Stimulated activated CD8-positive, alpha-beta memory T cell treated with anti-CD3 and anti-CD28 coated beads, Interleukin-15, amount 100 ng/mL, for 1 hour (primary cell): ENCODE measurements around the gene PRKCH.

ENCODE experiments used
- DNase-seq: peaks from one replicate; pipeline ENCODE4 v3.0.0-alpha.2; 2020; ENCODE audit warnings: low read depth

PRKCH gene

DNA sequence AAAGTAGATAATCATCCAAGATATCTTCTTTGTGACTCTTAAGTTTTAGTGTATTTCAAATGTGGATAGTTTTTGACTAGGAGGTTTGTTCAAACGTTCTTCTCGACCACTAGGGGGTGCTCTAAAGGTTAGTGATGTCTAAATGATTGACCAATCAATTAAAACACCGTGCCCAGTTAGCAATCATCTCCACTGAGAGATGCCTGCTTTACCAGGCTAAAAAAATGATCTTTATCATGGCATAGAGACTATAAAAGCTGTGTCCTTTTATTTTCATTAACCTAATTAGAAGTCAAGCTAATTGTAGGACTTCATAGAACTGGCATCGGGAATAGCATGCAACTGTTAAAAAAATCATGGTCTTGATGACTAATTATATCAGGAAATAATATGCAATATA is 153.9 kb downstream of the PRKCH start:
- no peak for DNase-seq

DNA sequence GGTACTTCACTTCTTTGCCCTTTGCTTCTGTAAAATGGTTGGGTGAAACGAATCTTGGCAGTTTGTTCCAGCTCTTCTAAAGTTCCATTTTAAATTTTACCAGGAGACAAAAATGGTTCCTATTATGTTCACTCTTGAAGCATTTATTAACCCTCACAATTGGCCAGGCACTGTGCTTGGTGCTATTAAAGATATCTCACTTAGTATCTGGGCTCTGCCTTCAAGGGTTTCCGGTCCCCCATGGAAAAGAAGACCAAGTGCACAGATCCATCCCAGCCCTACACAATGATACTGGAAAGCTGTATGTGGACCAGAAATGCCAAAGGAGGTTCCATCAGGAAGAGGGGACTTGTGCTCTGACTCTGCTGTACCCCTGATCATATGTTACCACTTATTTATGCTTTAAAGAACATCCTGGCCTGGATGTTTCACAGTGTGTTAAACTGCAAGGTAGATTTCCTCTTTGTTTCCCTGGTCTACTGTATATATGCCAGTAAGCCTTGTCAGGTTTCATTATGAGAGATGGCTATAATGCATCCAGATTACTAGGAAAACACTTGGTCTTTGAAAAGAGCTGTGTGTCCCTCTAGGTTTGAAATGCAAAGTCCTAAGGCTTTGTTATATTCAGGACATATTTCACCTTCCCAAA is 154.8 kb downstream of the PRKCH start:
- no peak for DNase-seq

DNA sequence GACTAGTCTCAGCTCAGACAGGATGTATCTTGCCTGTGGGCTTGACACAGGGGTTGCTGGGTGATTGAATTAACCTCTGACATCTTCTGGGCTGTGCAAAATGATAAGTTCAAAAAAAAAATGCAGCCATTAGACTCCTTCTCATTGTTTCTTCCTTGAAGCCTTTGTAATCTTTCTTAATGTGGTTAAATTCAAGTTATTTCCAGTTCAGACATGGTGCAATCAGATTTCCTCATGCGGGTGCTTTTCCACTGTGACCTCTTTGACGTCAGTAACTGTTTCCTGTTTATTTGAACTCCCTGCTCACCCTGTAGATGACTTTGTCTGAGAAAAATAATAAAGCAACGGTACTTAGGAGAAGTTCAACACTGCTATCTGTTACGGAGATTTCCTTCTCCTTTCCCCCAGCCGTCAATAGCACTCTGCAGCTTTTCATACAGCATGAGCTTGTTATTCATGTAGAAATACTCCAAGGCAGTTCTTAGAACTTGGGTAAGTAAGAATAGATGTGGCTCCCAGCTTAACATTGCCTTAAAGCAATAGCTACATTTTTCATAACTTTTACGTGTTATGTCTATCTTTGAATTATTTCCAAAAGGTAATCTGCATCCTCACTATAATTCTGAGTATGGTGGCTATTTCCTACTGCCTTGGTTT is 155.5 kb downstream of the PRKCH start:
- peak; percentile 40 for DNase-seq

DNA sequence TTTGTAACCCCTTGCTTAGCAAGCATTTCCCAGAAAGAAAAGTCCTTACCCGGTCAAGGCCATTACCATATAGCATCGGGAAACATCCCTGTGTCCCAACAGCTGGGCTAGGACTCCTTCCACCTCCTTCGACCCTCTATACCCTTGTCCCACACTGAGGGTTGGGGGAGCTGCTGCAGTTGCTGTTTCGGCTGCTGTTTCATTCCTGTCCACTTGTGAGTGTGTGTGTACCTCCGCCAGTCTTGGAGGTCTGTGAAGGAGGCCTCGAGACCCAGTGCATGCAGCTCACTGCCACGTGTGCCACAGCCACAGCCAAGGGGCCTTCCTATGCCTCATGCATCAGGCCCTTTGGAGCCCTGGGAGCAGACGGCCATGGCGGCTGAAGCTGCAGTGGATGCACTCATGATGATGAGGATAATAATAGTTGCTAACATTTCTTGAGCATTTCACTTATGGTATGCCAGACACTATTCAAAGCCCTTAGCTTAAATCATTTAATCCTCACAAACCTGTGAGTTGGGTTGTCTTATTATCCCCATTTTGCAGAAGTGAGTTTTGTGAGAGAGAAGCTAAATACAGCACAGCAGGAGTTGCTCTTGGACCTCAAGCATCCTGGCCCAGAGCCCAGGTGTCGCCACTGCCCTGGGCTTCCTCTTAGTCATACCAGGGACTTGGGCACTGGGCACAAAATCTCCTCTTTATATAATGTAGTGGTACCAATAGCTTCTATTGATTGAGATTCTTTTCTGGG is 156.5 kb downstream of the PRKCH start:
- DNase-seq = no peak

DNA sequence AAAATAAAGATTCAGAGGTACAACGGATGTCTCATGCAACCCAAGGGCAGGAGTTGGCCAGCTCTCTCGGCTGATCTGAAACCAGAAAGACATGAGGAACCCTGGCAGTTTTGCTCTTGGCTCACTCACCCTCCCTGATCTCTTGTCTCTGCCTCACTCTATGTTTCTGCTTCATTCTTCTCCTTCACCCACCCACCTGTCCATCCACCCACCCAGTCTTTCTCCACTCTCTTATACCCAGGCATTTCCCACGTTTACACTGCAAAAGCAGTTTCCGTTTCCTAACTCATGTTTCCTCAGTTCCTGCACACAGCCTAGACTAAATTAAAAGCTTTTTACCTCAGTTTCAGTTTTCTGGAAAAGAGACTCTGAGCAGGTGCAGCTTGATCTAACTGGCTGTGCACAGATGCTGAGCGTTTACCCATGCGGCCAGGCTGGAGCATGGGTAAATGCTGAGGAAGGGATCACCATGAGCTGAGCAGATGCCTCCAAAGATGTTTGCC is 157.6 kb downstream of the PRKCH start:
- DNase-seq = no peak

DNA sequence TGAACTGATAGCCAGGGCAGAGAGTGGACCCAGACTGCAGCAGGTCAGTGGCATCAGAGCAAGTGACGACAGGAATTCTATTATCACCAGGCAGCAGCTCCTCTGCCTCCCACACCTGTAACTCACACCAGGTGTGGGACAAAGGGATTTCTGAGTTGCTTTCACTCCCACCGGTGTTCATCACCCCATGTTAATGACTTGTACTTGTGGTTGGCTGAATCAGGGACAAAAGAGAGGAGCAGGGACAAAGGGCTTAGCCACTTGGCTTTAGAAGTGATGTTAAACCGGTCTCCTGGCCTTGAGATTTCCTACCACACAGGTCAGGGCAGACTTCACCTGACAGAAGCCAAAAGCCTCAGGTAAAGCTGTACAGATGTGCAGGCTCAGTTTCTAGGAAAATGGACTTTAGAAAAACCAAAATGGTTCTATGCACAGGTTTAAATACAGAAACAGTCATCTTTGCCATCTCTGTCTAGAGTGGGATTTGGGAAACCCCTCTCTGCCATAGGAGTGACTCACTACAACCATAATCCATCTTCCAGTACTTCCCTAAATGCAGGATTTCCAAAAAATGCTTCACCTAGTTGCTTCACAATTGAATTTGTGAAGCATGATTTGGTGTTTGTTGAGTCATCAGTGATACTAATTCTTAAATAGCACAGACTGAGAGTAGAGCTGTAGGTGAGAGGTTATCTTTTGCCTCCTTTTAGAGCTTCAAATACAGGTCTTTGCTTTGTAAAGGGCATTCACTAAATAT is 158.5 kb downstream of the PRKCH start:
- no peak for DNase-seq

DNA sequence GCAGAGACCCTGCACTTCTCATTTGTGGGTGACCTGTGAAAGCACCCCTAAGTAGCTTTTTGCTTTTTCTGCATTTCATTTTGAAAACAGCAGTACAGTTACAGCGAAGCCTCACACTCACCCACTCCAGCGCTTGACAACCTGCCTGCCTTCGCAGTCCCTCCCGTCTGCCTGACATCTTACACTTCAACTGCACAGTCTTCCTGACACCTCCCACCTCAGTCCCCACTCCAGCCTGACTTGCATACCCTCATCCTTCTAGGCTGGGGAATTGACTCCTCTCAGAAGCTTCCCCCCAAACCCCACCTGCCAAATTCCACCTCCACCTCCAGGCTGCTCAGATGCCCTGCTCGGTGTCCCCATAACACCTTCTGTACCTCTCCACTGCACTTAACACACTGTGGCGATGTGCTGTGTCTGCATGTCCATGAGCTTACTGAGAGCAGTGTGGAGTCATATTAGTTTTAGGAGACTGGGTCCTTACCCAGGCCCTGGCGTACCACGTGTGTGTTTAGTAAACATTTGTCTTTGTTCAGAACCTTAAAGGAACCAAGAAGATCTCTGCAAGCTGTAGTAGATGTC is 159.4 kb downstream of the PRKCH start:
- DNase-seq = no peak

DNA sequence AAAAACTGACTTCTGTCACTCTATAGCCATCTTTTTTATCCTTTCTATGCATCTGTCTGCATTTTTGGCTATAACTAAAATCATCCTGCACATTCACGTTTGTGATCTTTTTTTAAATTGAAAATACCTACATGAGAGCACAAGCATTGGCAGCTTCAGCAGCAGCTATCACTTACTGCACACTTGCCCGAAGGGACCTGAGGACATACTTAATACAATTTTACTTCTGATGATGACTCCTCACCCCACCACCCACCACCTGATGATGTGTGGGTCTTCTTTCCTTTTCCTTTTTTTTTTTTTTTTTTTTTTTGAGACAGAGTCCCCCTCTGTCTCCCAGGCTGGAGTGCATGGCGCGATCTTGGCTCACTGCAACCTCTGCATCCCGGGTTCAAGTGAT is 160.3 kb downstream of the PRKCH start:
- no peak for DNase-seq

DNA sequence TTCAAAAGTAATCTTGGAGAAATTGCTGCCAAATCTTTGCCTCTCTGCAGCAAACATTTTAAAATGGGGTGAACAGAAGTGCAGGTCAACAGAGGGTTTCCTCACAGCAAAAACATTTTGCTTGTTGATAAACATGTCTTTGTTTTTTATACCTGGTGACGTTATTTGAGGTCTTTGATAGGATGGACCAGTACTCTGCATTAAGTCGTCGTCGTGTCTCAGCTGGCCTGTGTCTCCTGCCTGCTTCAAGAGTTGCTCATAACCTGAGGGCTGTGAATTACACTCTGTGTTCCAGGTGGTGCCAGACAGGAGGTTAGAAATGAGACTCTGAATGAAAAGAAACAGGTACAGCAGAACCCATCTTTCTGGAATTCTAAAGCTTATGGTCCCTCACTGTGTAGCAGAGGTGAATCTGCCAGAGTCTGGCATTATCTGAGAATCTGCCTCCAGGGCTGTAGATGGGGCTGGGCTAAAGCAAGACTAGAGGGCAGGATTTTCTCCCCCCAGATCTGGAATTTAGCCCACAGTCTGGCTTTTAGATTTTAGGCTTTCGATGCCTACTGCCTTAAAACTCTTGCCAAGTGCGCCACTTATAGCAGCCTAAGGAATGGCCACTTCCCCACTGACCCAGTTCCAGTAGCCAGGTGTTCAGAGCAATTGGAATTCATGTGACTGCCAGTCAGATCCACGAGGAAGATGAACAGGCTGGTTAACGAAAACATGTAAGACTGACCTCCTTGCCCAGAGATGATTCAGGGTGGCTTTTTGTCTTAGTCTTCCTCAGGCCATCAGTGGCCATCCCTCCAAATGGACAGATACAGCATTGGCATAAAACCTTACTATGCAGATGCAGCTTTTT is 161.2 kb downstream of the PRKCH start:
- DNase-seq = no peak

DNA sequence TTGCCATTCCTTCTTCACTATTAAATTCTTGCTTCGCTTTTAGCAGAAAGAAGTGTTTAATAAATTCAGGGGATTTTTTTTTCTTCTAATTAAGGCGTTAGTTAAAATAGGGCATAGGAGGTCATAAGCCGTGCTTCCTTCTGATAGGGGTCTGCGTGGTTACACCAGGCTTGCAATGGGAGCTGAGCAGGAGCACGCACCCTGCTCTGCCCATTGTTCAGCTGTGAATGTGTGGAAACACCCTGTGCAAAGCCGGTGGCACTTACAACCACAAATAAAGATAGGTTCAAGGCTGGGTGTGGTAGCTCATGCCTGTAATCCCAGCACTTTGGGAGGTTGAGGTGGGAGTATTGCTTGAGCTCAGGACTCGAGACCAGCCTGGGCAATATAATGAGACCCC is 162.1 kb downstream of the PRKCH start:
- DNase-seq = no peak

DNA sequence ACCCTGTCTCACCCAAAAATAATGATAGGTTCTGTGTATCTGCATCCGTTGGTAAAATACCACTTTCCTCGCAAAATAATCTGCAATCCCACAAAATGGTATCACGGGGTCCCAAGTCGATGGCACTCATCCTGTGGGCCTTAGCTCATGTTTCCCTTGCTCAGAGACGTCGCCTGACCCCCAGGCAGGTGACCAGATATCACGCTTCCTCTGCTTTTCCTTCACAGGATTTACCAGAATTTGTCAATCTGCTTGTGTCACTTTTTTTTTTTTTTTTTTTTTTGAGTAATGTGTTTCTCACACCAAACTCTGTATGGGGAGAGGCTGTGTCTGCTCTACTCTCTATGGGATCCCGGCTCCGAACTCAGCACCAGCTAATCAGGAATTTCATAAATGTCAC is 162.7 kb downstream of the PRKCH start:
- no peak for DNase-seq

DNA sequence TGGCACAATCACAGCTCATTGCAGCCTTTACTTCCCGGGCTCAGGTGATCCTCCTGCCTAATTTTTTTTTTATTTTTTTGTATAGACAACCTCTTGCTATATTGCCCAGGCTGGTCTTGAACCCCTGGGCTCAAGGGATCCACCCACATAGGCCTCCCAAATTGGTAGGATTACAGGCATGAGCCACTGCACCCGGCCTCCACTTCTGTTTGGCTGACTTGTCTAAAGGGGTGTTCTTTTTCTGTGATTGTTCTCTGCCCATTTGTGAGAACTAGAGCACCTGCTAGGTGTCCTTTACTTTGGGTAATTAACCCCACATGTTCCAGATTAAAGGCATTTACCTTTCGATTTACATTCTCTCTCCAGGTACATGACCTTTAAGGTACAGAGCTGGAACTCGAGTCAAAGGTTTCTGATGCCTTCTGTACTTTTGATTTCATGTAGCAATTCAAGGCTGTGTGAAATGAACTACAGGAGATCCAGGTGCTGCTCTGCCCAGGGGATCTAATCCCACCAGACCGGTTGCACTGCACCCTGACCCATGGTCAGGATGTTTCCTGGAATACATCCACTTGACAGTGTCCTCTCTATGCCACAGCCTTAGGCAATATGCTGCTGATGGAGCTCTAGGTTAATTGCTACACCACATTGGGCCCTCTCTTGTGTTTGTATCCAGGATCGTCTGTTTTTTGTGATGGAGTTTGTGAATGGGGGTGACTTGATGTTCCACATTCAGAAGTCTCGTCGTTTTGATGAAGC is 163.6 kb downstream of the PRKCH start:
- no peak for DNase-seq

DNA sequence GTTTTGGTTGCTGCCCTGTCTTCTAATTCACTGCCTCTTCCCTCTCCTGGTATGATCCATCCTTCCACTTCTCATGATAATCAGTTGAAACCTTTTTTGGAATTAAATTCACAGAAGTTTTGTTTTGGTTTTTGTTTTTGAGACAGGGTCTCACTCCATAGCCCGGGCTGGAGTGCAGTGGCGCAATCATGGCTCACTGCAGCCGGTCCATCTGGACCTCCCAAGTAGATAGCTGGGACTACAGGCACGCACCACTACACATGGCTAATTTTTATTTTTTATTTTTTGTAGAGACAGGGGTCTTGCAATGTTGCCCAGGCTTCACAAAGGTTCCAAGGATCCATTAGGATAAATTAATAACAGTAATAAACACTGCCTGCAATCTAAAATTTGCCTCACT is 164.3 kb downstream of the PRKCH start:
- no peak for DNase-seq

DNA sequence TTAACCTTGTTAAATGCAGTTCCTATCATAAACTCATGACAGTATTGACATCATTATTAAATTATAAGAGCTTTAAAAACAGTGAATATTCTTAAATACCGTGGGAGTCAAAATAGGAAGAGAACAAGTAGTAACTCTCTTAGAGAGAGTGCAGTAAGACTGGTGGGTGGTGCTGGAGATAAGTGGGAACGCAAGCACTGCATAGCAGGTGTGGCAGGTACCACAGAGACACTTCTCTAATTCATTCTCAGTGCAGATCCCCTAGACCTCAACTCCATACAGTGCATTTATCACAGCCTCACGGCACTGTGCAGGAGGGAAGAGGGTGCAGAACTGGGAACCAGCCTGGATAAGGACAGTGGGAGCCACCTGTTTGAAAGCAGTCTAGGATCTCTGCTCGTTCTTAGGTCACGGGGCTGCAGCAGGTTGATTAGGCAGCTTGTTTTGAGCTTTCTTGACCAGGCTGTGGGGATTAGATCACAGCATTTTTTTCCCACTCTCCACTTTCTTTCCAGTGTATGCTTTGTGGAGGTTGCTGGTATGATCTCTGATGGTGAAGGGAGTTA is 165.6 kb downstream of the PRKCH start:
- DNase-seq = no peak

DNA sequence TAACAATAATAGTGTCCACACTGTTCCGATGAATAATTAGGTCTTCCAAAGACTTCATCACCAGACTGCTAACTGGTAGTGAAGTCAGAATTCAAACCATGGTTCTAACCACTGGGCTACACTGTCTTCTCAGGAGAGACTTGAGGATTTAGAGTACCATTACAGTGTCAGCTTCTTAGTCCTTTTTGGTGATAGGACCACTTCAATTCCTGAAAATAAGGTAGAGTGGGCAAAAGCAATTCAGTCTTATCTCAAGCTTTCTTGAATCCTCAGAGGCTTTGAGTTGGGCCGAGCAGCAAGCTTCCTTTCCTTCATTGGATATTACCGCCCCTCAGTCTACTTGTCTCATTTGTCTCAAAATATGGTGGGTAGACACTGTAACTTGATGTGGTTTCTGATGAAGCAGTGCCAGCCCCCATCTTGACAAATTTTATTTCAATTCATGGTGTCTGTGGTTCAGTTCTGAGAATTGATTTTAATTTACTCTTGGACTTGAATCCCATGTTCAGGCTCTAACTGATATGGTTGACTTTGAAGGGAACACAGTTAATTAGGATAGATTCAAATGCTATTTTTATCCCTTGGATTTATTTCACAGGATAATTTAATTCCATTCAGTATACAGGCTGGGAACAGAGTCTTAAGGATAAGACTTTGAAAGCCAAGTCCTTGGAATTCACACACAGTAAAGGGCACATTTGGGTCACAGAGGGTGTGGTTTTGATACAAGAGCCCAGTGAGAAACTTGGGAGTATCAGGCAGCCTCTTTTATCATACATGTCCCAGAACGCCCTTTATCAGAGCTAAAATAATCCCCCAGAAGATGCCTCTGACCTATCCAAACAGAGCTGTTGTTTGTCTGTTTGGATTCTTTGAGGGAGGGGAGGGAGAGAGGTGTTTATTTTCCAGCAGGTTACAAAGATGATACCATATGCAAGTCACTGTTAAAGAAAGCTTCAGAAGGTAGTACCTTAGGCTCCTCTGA is 167.3 kb downstream of the PRKCH start:
- DNase-seq = no peak

DNA sequence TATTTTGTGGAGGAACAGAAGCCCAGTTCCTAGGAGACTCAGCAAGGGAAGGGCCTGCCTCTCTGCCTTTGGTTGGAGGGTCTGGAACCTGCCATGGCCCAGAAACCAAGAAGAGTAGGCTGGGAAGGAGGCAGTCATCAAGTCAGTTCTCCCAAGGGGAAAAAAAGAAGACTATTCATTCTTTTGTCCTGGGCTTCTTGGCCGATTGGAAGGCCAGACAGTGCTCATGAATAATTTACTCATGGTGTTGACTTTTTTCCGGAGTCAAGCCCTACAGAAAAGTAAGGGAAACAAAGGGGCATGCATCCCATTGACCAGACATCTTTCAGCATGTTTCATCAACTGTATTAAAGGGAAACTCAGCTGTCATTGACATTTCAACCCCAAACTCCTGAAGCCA is 168.1 kb downstream of the PRKCH start:
- DNase-seq = no peak

DNA sequence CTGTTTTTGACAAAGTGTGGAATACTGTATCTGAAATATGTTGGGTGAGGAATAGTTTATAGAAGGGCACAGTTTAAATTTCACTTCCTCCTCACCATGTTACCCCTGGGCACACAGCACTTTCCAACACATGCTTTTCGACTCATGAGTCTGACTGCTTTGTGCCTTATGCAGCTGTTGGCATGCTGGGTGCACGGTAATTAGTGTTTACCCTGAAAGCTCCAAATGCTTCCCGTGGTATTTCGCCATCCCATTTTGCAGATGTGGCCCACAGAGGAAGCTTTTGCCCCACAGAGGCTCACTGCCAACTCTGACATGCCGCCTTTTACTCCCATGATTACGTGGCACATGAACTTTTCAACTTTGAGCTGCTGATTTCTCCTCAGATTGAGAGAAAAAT is 168.6 kb downstream of the PRKCH start:
- no peak for DNase-seq

DNA sequence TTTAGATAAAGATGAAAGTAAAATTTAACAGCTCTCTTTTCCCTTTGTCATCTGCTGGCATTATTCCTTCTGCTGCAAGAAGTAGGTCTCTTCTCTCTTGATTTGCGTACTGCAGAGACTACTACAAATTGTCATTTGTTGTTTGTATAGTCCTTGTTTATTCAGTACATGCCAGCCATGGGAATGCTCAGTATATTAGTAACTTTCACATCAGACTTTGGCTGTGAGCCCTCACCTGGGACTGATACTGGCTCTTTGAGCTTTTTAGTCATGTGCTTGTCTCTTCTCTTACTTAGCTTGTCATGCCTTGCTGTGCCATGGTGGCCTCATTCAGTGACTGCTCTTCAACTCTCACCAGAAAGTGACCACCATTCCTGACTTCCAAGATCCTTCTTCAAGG is 169.8 kb downstream of the PRKCH start:
- no peak for DNase-seq
